HUES6 (cell line): ENCODE measurements around the gene GMDS.

ENCODE experiments used
- H3K27ac ChIP-seq: 2 replicates; pipeline ENCODE4 v1.7.0; 2013; ENCODE audit warnings: low read depth, mild to moderate bottlenecking, low read length, inconsistent platforms
- H3K27me3 ChIP-seq: 2 replicates; pipeline ENCODE4 v1.6.1; 2013; ENCODE audit warnings: low read length; ENCODE audit not compliant: control insufficient read depth, insufficient read depth
- H3K36me3 ChIP-seq: 2 replicates; pipeline ENCODE4 v1.6.1; 2013; ENCODE audit warnings: low read length; ENCODE audit not compliant: control insufficient read depth, insufficient read depth
- H3K4me1 ChIP-seq: 2 replicates; pipeline ENCODE4 v1.6.1; 2013; ENCODE audit warnings: low read length; ENCODE audit not compliant: control insufficient read depth, insufficient read depth
- H3K4me3 ChIP-seq: 2 replicates; pipeline ENCODE4 v1.5.1; 2013; ENCODE audit warnings: low read depth, low read length
- H3K9ac ChIP-seq: one replicate; pipeline ENCODE4 v1.6.1; 2013; ENCODE audit warnings: mild to moderate bottlenecking, low read length
- H3K9me3 ChIP-seq: 2 replicates; pipeline ENCODE4 v1.6.1; 2013; ENCODE audit warnings: low read depth, low read length; ENCODE audit not compliant: control insufficient read depth, insufficient read depth

GMDS gene

GRCh38 chr6:2063547-2063946 lies 181.9 kb downstream of the GMDS start:
- no peaks in the 10 kb centered on the region for H3K36me3 ChIP-seq
- no peaks in the 10 kb centered on the region for H3K9me3 ChIP-seq
- H3K9ac ChIP-seq, result no peak overlapping the region
- peaks cover 9% of the 10 kb centered on the region for H3K4me1 ChIP-seq
- H3K4me3 ChIP-seq, result no peak overlapping the region
- H3K27ac ChIP-seq, result no peak overlapping the region
- no peaks in the 10 kb centered on the region for H3K27me3 ChIP-seq

- Histone ChIP-seq H3K36me3 (no peaks in the 10 kb centered on the region), H3K4me3 (no peak overlapping the region), H3K27ac (no peak overlapping the region), H3K4me1 (peaks cover 9% of the 10 kb centered on the region), H3K27me3 (no peaks in the 10 kb centered on the region), H3K9ac (no peak overlapping the region), H3K9me3 (no peaks in the 10 kb centered on the region)
These were observed 183.5 kb downstream of the GMDS start for GRCh38 chr6:2061880-2062279.

- H3K4me1 ChIP-seq, result no peaks in the 10 kb centered on the region
- no peaks in the 10 kb centered on the region for H3K27me3 ChIP-seq
- H3K27ac ChIP-seq, result no peak overlapping the region
- no peak overlapping the region for H3K9ac ChIP-seq
- no peaks in the 10 kb centered on the region for H3K36me3 ChIP-seq
- no peak overlapping the region for H3K4me3 ChIP-seq
- no peaks in the 10 kb centered on the region for H3K9me3 ChIP-seq
These were observed 189.5 kb downstream of the GMDS start for GRCh38 chr6:2055911-2056310.

GRCh38 chr6:2055143-2055542 lies 190.3 kb downstream of the GMDS start:
- Histone ChIP-seq H3K36me3 (no peaks in the 10 kb centered on the region), H3K9me3 (no peaks in the 10 kb centered on the region), H3K27ac (no peak overlapping the region), H3K9ac (no peak overlapping the region), H3K4me1 (no peaks in the 10 kb centered on the region), H3K4me3 (no peak overlapping the region), H3K27me3 (no peaks in the 10 kb centered on the region)

- H3K27ac ChIP-seq, result no peak overlapping the region
- H3K4me1 ChIP-seq, result no peaks in the 10 kb centered on the region
- H3K9me3 ChIP-seq, result no peaks in the 10 kb centered on the region
- no peak overlapping the region for H3K9ac ChIP-seq
- H3K4me3 ChIP-seq, result no peak overlapping the region
- no peaks in the 10 kb centered on the region for H3K36me3 ChIP-seq
- H3K27me3 ChIP-seq, result no peaks in the 10 kb centered on the region
These were observed 190.8 kb downstream of the GMDS start for GRCh38 chr6:2054516-2055067.

- Histone ChIP-seq H3K4me3 (no peak overlapping the region), H3K27ac (no peak overlapping the region), H3K9ac (no peak overlapping the region), H3K27me3 (no peaks in the 10 kb centered on the region), H3K36me3 (no peaks in the 10 kb centered on the region), H3K9me3 (no peaks in the 10 kb centered on the region), H3K4me1 (no peaks in the 10 kb centered on the region)
These were observed 191.7 kb downstream of the GMDS start for GRCh38 chr6:2053691-2054090.

- Histone ChIP-seq H3K27me3 (no peaks in the 10 kb centered on the region), H3K36me3 (no peaks in the 10 kb centered on the region), H3K27ac (no peak overlapping the region), H3K9ac (no peak overlapping the region), H3K4me1 (no peaks in the 10 kb centered on the region), H3K4me3 (no peak overlapping the region), H3K9me3 (0 out of 2 replicates have a peak, but pooled peaks cover 3% of the 10 kb centered on the region)
These were observed 197.6 kb downstream of the GMDS start for GRCh38 chr6:2047855-2048254.

DNA sequence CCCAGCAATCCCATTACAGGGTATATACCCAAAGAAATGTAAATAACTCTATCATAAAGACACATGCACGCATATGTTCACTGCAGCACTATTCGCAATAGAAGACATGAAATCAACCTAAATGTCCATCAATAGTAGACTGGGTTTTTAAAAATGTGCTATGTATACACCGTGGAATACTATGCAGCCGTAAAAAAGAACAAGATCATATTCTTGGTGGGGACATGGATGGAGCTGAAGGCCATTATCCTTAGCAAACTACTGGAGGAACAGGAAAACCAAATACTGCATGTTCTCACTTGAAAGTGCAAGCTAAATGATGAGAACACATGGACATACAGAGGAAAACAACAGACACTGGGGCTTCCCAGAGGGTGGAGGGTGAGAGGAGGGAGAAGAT lies 201.2 kb downstream of the GMDS start:
- Histone ChIP-seq H3K36me3 (no peaks in the 10 kb centered on the region), H3K27me3 (no peaks in the 10 kb centered on the region), H3K27ac (no peak overlapping the region), H3K4me1 (no peaks in the 10 kb centered on the region), H3K4me3 (no peak overlapping the region), H3K9ac (no peak overlapping the region), H3K9me3 (0 out of 2 replicates have a peak, but pooled peaks cover 3% of the 10 kb centered on the region)

DNA sequence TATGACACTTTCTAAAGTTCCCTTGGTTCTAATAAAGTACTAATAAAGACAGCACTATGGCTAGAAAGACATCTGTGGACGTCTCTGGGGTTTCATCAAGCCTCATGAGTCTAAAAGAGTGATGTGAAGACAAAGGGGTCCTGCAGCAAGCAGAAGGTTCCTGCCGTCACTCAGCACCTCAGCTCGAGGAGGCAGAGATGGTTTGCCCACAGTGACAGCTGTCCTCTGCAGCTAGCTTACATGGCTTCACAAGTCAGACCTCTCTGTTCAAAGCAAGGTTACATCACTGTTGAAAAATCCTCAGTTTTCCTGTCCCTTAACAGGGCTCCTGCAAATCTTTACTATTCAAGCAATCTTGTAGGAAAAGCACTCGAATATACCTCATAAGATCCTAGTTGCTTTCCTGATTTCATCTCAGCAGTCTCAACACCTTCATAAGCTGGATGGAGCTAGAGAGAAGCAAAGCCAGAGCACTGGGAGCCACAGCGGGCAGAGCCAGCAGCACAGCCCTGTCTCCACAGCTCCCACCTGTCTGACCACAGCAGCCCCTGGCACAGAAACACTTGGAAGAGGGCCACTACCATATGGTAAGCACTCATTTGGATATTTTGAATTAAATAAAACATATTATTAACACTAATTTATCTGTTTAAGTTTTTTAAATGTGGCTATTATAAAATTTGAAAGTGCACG lies 202.3 kb downstream of the GMDS start:
- Histone ChIP-seq H3K4me1 (no peaks in the 10 kb centered on the region), H3K27ac (no peak overlapping the region), H3K9ac (no peak overlapping the region), H3K4me3 (no peak overlapping the region), H3K36me3 (no peaks in the 10 kb centered on the region), H3K27me3 (no peaks in the 10 kb centered on the region), H3K9me3 (0 out of 2 replicates have a peak, but pooled peaks cover 3% of the 10 kb centered on the region)

- no peaks in the 10 kb centered on the region for H3K36me3 ChIP-seq
- H3K27ac ChIP-seq, result no peak overlapping the region
- no peaks in the 10 kb centered on the region for H3K9me3 ChIP-seq
- no peaks in the 10 kb centered on the region for H3K27me3 ChIP-seq
- H3K4me3 ChIP-seq, result no peak overlapping the region
- H3K9ac ChIP-seq, result no peak overlapping the region
- no peaks in the 10 kb centered on the region for H3K4me1 ChIP-seq
These were observed 207.3 kb downstream of the GMDS start for GRCh38 chr6:2038092-2038491.

DNA sequence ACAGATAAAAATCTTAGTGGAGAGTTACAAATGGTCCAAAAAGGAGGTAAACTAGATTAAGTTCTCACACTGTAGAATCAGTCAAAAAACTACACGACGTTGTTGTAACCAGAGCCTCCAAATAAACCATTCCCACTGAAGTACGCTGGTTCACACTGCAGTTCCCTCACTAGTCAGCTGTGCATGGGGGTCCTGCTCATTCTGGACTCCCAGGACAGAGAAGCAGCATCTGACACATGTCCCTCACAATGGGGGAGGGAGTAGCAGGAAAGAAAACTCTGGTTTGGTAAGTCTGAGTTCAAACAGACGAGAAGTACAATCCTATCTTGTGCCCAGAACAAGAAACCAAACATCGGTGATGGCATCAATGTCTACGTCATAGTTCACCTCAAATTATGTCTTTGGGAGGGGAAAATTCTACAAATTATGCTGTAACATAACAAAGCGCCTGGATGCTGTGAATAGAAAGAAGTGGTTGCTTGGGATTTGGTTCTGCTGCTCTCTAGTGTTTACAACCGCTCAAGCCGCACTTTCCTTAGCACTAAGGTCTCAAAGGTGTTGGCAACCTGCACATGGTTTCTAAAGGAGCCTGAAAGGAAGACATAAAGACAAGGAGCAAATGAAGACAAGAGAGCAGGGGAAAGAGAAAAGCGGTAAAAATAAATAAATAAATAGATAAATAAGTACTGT lies 208.0 kb downstream of the GMDS start:
- Histone ChIP-seq H3K27me3 (no peaks in the 10 kb centered on the region), H3K36me3 (no peaks in the 10 kb centered on the region), H3K27ac (no peak overlapping the region), H3K4me1 (no peaks in the 10 kb centered on the region), H3K9ac (no peak overlapping the region), H3K4me3 (no peak overlapping the region), H3K9me3 (no peaks in the 10 kb centered on the region)
